HG03565 (cell line): ENCODE measurements around the gene KRTAP10-1.

Experiments
- ATAC-seq: cut with Tn5 transposase; IDR thresholded peaks from one replicate; pipeline ENCODE4 v1.9.1; 2021; ENCODE audit warnings: mild to moderate bottlenecking, moderate library complexity; ENCODE audit not compliant: unreplicated experiment

The KRTAP10-1 gene

GRCh38 chr21:44549525-44550211 lies 9.7 kb upstream of the KRTAP10-1 start:
- no peak for ATAC-seq

GRCh38 chr21:44548922-44549321 lies 8.9 kb upstream of the KRTAP10-1 start:
- ATAC-seq, result no peak

DNA sequence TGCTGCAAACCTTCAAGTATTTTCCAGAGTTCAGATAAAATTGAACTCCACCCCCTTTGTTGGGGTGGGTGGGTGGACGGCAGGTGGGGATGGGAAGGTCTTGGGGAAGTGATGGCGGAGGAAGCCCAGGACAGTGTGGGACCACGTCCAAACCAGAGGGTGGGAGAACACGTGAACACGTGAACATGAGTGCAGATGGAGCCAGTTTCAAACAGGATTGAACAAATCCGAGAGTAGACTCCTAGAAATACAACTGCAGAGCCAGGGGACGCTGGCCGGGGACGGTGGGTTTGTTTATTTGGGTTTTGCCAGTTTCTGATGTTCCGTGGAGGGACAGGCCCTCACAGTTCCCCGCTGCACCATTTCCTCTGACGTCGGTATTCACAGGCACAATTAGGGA lies 8.4 kb upstream of the KRTAP10-1 start:
- ATAC-seq, result no peak

DNA sequence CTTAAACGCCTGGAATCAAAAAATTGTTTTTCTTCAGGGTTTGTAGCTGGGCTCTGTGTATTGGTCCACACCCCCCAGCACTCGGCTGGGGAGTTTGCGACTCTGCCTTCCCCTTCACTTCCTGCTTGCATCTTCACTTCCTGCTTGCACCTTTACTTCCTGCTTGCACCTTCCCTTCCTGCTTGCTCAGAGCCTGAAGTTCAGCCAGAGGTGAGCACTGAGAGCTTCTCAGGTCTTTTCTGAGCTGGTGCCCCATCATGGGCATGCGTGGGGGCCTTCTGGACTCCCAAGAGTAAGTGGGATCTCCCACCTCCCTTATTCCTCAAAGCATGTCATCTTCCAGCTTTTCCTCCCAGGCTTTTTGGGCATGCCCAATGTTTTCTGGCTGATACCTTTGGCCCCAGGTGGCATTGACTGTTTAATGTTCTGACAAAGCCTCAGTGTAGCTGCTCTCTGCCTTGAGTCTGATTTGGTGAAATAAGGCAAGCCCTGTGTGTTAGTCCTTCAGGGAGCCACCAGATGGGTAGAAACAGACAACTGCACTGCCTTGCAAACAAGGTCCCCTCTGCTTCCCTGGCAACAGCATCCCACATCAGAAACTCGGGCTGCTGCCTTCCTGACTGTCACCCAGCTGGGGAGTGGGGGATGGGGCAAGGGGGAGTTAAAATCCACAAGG lies 7.8 kb upstream of the KRTAP10-1 start:
- ATAC-seq, result no peak

GRCh38 chr21:44544566-44544965 lies 4.6 kb upstream of the KRTAP10-1 start:
- no peak for ATAC-seq

- no peak for ATAC-seq
These were observed 2.7 kb upstream of the KRTAP10-1 start for GRCh38 chr21:44542716-44543115.

DNA sequence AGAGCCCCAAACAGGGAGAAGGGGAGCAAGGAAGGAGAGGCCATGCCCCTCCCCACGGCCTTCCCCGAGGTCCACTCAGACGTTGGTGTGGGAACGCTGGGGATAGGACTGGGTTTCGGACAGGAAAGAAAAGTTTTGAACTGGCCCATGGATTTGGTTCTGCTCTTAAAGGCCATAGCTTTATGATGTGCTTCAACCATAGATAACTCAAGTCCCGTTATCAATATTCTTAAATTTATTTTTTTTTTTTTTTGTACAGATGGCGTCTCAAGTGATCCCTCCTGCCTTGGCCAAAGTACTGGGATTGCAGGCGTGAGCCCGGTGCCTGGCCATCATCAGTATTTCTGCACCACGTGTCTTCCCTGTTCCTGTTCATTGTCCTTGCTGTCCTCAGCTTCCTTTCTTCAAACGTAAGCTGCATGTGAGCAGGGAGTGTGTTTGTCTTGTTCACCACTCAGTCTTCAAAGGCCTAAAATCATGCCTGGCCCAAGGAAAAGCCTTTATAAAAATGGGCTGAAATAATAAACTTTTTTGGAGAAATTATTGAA lies 820 bp upstream of the KRTAP10-1 start:
- ATAC-seq, result no peak

GRCh38 chr21:44539046-44539445 lies 949 bp downstream of the KRTAP10-1 start:
- ATAC-seq, result no peak

DNA sequence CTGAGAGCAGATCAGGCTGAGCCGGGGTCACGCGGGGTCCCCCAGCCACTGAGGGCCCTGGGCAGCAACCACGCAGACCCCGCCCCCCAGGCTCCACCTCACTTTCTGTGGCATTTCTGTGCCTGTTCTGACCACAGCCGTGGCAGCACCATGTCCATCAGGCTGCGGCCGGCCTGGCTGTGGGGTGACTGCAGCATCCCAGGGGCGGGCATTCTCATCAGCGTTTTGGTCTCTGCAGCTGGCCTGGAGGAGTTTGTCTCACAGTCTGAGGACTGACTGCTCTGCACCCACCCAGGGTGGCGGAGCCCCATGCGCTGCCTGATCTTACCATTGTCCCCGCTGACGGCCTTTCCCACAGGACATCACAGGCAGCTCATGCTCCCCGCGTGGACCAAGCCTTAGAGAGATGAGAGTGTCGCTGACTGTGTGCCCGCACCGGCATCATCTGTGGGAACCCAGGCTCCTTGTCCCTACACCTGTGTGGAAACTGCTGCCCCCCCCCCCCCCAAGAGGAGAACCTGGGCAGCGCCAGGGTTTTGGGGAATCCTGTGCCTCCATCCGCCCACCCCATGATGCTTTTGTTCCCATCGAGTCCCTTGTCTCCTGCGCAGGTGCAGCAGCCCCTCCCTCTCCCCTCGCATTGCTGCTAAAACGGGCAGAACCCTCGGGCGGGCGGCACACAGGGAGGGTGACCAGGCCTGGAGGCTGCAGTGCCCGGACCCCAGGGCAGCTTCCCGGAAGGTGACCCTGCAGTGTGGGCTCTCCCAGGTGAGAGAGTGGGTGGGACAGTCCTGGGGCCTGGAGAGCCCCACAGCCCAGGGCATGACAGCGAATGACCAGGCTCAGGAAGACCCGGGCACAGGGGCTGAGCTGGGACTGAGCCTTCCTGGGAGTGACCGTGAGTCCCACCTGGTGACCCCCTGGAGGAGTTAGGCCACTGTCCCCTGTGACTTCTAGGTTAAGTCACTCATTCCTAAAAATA lies 1.8 kb downstream of the KRTAP10-1 start:
- no peak for ATAC-seq

DNA sequence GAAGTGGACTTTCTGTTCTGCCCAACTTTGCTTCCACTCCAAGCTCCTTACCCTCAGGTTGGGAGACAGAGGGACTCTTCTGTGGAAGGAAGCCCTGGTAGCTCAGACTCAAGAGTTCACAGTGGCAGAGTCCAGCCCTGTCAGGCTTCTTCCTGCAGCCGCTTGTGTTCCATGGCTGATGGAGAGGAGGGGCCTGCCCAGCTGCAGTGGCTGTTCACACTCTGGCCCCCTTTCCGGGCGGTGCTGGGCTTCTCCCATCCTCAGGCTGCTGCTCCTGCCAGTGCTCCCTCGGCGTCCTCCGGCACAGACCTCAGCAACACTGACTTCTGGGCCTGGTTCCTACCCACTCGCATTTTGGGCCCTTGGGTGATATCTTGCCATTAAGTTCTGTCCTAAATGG lies 4.0 kb downstream of the KRTAP10-1 start:
- ATAC-seq, result no peak

DNA sequence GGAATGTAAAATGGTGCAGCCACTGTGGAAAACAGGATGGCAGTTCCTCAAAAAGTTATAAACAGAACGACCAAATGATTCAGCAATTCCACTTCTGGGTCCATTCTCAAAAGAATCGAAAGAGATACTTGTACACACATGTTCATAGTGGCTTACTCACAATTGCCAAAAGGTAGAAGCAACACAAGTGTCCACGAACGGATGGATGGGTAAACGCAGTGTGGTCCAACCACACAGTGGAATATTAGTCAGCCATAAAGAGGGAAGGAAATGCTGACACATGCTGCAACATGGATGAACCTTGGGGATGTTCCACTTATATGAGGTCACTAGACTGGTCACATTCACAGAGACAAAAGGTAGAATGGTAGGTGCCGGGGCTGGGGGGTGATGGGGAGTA lies 5.3 kb downstream of the KRTAP10-1 start:
- ATAC-seq, result no peak

DNA sequence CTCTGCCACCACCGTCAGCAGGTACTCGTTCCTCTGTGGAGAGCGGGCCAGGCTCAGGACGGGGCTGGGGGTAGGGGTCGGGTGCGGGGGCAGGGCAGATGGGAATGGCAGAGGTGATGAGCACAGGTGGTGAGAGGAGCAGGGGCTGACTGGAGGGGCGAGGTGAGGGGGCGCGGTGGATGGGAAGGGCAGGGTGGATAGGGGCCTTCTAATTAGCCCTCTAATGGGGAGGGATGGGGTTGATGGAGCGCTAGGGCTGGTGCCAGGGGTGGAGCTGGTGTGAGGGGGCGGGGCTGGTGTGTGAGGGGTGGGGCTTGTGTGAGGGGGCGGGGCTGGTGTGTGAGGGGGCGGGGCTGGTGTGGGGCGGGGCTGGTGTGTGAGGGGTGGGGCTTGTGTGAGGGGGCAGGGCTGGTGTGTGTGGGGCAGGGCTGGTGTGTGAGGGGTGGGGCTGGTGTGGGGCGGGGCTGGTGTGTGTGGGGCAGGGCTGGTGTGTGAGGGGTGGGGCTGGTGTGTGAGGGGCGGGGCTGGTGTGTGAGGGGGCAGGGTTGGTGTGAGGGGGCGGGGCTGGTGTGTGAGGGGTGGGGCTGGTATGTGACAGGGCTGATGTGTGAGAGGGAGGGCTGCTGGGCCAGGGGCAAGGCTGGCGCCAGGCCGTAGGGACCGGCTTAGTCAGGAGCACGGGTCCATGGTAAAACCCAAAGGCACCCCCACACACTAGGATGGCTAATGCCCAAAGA lies 5.9 kb downstream of the KRTAP10-1 start:
- no peak for ATAC-seq

DNA sequence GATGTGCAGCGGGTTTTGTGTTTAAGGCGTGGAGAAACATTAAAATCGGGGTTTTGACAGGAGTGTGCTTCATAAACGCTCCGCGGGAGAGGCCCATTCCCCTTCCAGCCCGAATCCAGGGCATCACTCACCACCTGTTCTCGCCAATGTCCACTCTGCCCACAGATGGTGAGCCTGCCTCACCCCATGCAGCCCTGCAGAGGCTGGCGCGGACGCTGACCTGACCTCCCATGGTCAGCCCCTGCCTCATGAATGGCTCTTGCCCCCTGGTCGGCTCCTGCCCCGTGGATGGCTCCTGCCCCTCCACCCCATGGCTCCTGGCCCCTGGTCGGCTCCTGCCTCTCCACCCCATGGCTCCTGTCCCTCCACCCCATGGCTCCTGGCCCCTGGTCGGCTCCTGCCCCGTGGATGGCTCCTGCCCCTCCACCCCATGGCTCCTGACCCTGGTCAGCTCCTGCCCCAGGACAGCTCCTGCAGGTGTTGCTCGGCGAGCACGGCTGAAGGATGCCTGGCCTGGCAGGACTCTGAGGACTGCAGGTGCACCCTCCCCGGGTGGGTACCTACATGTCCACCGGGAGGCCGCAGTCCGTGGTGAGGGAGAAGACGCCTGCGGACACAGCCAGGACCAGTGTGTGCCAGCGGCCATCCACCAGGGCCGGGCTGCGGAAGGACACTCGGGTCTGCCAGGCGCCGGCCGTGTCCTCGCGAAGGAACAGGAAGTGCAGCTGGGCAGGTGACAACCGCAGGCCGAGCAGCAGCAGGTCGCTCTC lies 6.7 kb downstream of the KRTAP10-1 start:
- no peak for ATAC-seq

DNA sequence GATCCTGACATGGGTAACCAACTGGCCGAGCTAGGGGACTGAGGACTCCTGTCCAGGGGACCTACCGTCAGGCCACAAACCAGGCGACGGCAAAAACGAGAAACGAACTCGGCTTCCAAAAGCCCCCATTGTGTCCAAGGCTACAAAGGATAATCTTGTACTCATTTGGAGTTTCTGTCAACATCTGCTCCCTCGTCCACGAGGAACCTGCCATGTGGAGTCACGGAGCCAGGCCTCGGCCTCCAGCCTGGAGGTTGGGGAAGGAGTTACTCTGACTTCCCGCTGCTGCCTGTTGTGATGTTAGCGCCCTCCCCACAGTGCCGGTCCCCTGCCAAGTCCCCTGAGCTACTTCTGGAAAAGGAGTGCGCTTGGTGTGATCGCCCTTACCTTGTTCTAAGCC lies 7.3 kb downstream of the KRTAP10-1 start:
- ATAC-seq, result no peak

- no peak for ATAC-seq
These were observed 8.1 kb downstream of the KRTAP10-1 start for GRCh38 chr21:44531606-44532564.

- ATAC-seq, result no peak
These were observed 8.9 kb downstream of the KRTAP10-1 start for GRCh38 chr21:44530903-44531605.

DNA sequence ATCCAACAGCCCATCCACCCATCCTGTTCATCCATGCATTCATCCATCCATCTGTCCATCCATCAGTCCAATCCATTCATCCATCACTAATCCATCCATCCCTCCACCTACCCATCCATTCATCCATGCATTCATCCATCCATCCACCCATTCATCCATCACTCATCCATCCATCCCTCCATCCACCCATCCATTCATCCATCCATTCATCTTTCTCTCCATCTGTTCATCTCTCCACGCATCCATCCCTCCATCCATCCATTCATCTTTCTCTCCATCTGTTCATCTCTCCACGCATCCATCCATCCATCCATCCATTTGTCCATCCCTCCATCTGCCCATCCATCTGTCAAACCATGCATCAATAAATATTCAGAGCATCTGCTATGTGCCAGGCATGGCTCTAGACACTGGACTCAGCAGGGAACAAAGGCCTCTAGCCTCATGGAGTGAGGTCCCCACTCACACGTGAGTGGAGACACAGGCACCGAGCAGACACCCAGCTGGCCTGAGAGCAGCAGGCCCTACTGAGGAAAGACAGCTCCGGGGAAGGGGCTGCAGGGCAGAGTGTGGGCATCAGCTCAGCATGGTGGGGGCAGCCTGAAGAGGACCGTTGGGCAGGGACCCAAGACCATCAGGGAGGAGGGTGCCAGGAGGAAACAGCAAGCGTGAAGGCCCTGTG lies 9.6 kb downstream of the KRTAP10-1 start:
- no peak for ATAC-seq
